Measurements from ENCODE around the gene ITGA2. TPM values are rescaled to one million over a fixed set of nuclear protein-coding genes. Genes with fewer than 3 reads are reported as not detected.

The ITGA2 gene
- total RNA-seq, 4 donors from 2014 or later, result 1.5 to 10.1 (median 8.7) TPM

GRCh38 chr5:53127107-53127506 is 138.0 kb downstream of the ITGA2 start:
- DNase-seq, result no peak
- Histone ChIP-seq H3K9me3 (no peaks in the 10 kb centered on the region), H3K27me3 (no peaks in the 10 kb centered on the region), H3K27ac (no peak overlapping the region), H3K36me3 (no peaks in the 10 kb centered on the region), H3K4me3 (no peak overlapping the region), H3K4me1 (no peaks in the 10 kb centered on the region)
- in situ Hi-C loops (cut with MboI; ENCODE audit: low pct_ligation_motif_present in 1 of 4, low pct_unique_long_range_greater_than_20kb in 1 of 4, low sequenced_read_pairs in 3 of 4), result no loop called here
- TF ChIP-seq POLR2AphosphoS5 (IDR thresholded peaks at IDR 0.05), result no peak
- TF ChIP-seq, protein P1, sequence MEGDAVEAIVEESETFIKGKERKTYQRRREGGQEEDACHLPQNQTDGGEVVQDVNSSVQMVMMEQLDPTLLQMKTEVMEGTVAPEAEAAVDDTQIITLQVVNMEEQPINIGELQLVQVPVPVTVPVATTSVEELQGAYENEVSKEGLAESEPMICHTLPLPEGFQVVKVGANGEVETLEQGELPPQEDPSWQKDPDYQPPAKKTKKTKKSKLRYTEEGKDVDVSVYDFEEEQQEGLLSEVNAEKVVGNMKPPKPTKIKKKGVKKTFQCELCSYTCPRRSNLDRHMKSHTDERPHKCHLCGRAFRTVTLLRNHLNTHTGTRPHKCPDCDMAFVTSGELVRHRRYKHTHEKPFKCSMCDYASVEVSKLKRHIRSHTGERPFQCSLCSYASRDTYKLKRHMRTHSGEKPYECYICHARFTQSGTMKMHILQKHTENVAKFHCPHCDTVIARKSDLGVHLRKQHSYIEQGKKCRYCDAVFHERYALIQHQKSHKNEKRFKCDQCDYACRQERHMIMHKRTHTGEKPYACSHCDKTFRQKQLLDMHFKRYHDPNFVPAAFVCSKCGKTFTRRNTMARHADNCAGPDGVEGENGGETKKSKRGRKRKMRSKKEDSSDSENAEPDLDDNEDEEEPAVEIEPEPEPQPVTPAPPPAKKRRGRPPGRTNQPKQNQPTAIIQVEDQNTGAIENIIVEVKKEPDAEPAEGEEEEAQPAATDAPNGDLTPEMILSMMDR (IDR thresholded peaks at IDR 0.05), result no peak
- intact Hi-C loops (cut with DNase I; ENCODE audit: low total_unique reads), result no loop called here
- WGBS, 2 donors (ENCODE audit: low coverage in 1 of 2), result 68% methylated on average over 1 of the region's 1 CpG; no CpG with 5 or more reads in 1 of the 2 donors

- no peak overlapping the region for H3K4me3 ChIP-seq
- H3K4me1 ChIP-seq, result no peaks in the 10 kb centered on the region
- TF ChIP-seq POLR2A (IDR thresholded peaks at IDR 0.05) (no peak), POLR2AphosphoS5 (IDR thresholded peaks at IDR 0.05) (no peak), EP300 (IDR thresholded peaks at IDR 0.05; ENCODE audit: low read depth) (no peak)
- TF ChIP-seq, protein P1 (IDR thresholded peaks at IDR 0.05), result no peak
- DNase-seq, result no peak
- no peaks in the 10 kb centered on the region for H3K36me3 ChIP-seq
- no peaks in the 10 kb centered on the region for H3K27me3 ChIP-seq
- in situ Hi-C loops (cut with MboI; ENCODE audit: low pct_ligation_motif_present in 1 of 4, low pct_unique_long_range_greater_than_20kb in 1 of 4, low sequenced_read_pairs in 3 of 4) (no loop called here), intact Hi-C loops (cut with DNase I; ENCODE audit: low total_unique reads) (no loop called here)
- H3K27ac ChIP-seq, result no peak overlapping the region
- 86 to 91% methylated on average over 1 of the region's 1 CpG for WGBS, 2 donors (ENCODE audit: low coverage in 1 of 2)
- H3K9me3 ChIP-seq, result no peaks in the 10 kb centered on the region
Measured at GRCh38 chr5:53128481-53128880, 139.3 kb downstream of the ITGA2 start.

- H3K4me1 ChIP-seq, result no peaks in the 10 kb centered on the region
- H3K36me3 ChIP-seq, result no peaks in the 10 kb centered on the region
- intact Hi-C loops (cut with DNase I; ENCODE audit: low total_unique reads) (no loop called here), in situ Hi-C loops (cut with MboI; ENCODE audit: low pct_ligation_motif_present in 1 of 4, low pct_unique_long_range_greater_than_20kb in 1 of 4, low sequenced_read_pairs in 3 of 4) (no loop called here)
- no peak for DNase-seq
- H3K27ac ChIP-seq, result no peak overlapping the region
- H3K4me3 ChIP-seq, result no peak overlapping the region
- H3K9me3 ChIP-seq, result no peaks in the 10 kb centered on the region
- 31 to 50% methylated on average over 2 of the region's 2 CpGs for WGBS, 2 donors (ENCODE audit: low coverage in 1 of 2)
- TF ChIP-seq POLR2A (IDR thresholded peaks at IDR 0.05), result no peak
- no peak for TF ChIP-seq EP300 (IDR thresholded peaks at IDR 0.05; ENCODE audit: low read depth)
- TF ChIP-seq, protein P1 (IDR thresholded peaks at IDR 0.05), result no peak
- H3K27me3 ChIP-seq, result no peaks in the 10 kb centered on the region
Measured at GRCh38 chr5:53130266-53130665, 141.1 kb downstream of the ITGA2 start.

DNA sequence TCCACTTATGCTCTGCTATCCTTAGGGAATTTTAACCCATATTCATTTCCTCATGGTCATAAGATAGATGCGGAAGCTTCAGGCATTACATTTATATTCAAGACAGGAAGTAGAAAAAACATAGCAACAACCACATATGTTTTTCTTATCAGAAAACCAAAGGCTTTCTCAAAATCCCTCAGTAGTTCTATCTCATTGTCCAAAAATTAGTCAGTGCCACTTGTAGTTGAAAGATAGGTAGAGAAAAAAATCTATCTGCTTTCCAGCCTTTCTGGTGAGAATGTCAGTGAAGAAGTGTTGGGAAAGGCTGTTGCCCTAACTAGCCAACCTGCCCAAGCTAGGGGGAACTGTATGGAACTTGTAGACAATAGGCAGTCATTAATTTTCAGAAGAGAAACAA is 143.9 kb downstream of the ITGA2 start:
- intact Hi-C loops (cut with DNase I; ENCODE audit: low total_unique reads) (no loop called here), in situ Hi-C loops (cut with MboI; ENCODE audit: low pct_ligation_motif_present in 1 of 4, low pct_unique_long_range_greater_than_20kb in 1 of 4, low sequenced_read_pairs in 3 of 4) (no loop called here)
- TF ChIP-seq POLR2A (IDR thresholded peaks at IDR 0.05), result no peak
- H3K27me3 ChIP-seq, result no peaks in the 10 kb centered on the region
- DNase-seq, result no peak
- H3K4me3 ChIP-seq, result no peak overlapping the region
- no peak overlapping the region for H3K27ac ChIP-seq
- 95 to 100% methylated on average over 1 of the region's 1 CpG for WGBS, 2 donors (ENCODE audit: low coverage in 1 of 2)
- no peaks in the 10 kb centered on the region for H3K36me3 ChIP-seq
- H3K4me1 ChIP-seq, result no peaks in the 10 kb centered on the region
- no peaks in the 10 kb centered on the region for H3K9me3 ChIP-seq

Other genes with a start within 250 kb of the ITGA2 start
- gene ITGA1, start 201.4 kb upstream of the ITGA2 start, total RNA-seq, result 10 to 100 TPM; 42.6 to 83.2 (median 48.0) TPM
- 10 to 100 TPM; 10.1 to 62.3 (median 16.8) TPM for gene PELO, start 201.4 kb upstream of the ITGA2 start, total RNA-seq
- gene MOCS2, start 120.4 kb downstream of the ITGA2 start, total RNA-seq, result 10 to 100 TPM in 3 of 4 donors, 1 to 10 TPM in 1; 7.0 to 36.8 (median 23.5) TPM